ENCODE measurements around the gene RASSF4. TPM values are rescaled to one million over a fixed set of nuclear protein-coding genes. Genes with fewer than 3 reads are reported as not detected.

Gene RASSF4
- total and polyA plus RNA-seq, 2 experiments from 2014 or later = 2.1 to 2.3 TPM

GRCh38 chr10:45000138-45000751 lies 40.6 kb downstream of the RASSF4 start:
- Histone ChIP-seq H3K9ac (peak overlapping the region; percentile 92), H3K27ac (peak overlapping the region; percentile 93), H3K4me2 (ENCODE audit: unreplicated experiment) (peak overlapping the region; percentile 91), H3K36me3 (ENCODE audit: low read depth) (peaks cover 13% of the 10 kb centered on the region; the same call in 1 of the 2 replicates), H3K4me1 (ENCODE audit: insufficient read depth) (peaks cover 37% of the 10 kb centered on the region), H3K79me2 (ENCODE audit: insufficient read depth) (peaks cover 28% of the 10 kb centered on the region), H3K9me3 (ENCODE audit: low read depth) (no peaks in the 10 kb centered on the region), H3K4me3 (peak overlapping the region; percentile 73), H3K9me2 (ENCODE audit: insufficient read depth) (no peaks in the 10 kb centered on the region), H3F3A (ENCODE audit: insufficient read depth) (peaks cover 37% of the 10 kb centered on the region), H2AFZ (peak overlapping the region; percentile 77), H3K27me3 (replicated peaks; ENCODE audit: insufficient read depth) (no peaks in the 10 kb centered on the region), H4K20me1 (ENCODE audit: insufficient read depth) (no peaks in the 10 kb centered on the region)
- in situ Hi-C loops (cut with MboI) = no loop called here
- 5% methylated on average over 12 of the region's 12 CpGs for WGBS, 2 experiments (ENCODE audit: low coverage in 1 of 2, low lambda C conversion rate in 2 of 2, missing lambda C conversion rate in 2 of 2)
- TF ChIP-seq EZH2 (IDR thresholded peaks at IDR 0.05; ENCODE audit: insufficient read depth, poor library complexity, severe bottlenecking) (no peak), EZH2phosphoT487 (IDR thresholded peaks at IDR 0.05; ENCODE audit: insufficient read depth, low read depth) (no peak)
- DNase-seq = peak; percentile 95

GRCh38 chr10:45000752-45001380 lies 41.3 kb downstream of the RASSF4 start, which contains the start of gene ZNF22:
TSS of gene ZNF22 (plus strand) at chr10:45000923. CDS start at chr10:45003369, 2,446 bp downstream.
- Histone ChIP-seq H3F3A (ENCODE audit: insufficient read depth) (peaks cover 31% of the 10 kb centered on the region), H3K4me3 (peak within 1 kb of the TSS; percentile 73), H3K36me3 (ENCODE audit: low read depth) (peaks cover 13% of the 10 kb centered on the region; the same call in 1 of the 2 replicates), H3K9me3 (ENCODE audit: low read depth) (no peaks in the 10 kb centered on the region), H3K9me2 (ENCODE audit: insufficient read depth) (no peaks in the 10 kb centered on the region), H3K9ac (peak within 1 kb of the TSS; percentile 92), H3K27me3 (replicated peaks; ENCODE audit: insufficient read depth) (no peaks in the 10 kb centered on the region), H3K4me2 (ENCODE audit: unreplicated experiment) (peak within 1 kb of the TSS; percentile 91), H3K79me2 (ENCODE audit: insufficient read depth) (peaks cover 28% of the 10 kb centered on the region), H3K4me1 (ENCODE audit: insufficient read depth) (peaks cover 31% of the 10 kb centered on the region), H2AFZ (peak within 1 kb of the TSS; percentile 77), H4K20me1 (ENCODE audit: insufficient read depth) (no peaks in the 10 kb centered on the region), H3K27ac (peak within 1 kb of the TSS; percentile 93)
- in situ Hi-C loops (cut with MboI) = no loop called here
- TF ChIP-seq EZH2 (IDR thresholded peaks at IDR 0.05; ENCODE audit: insufficient read depth, poor library complexity, severe bottlenecking) = no peak
- TF ChIP-seq EZH2phosphoT487 (IDR thresholded peaks at IDR 0.05; ENCODE audit: insufficient read depth, low read depth) = no peak
- DNase-seq = peak; percentile 87
- WGBS, 2 experiments (ENCODE audit: low coverage in 1 of 2, low lambda C conversion rate in 2 of 2, missing lambda C conversion rate in 2 of 2) = 0 to 1% methylated on average over 53 to 73 of the region's 79 CpGs

GRCh38 chr10:45001381-45002148 lies 42.0 kb downstream of the RASSF4 start:
- peak overlapping the region; percentile 73 for H3K4me3 ChIP-seq
- peak overlapping the region; percentile 71 for H2AFZ ChIP-seq
- H4K20me1 ChIP-seq (ENCODE audit: insufficient read depth) = no peaks in the 10 kb centered on the region
- peaks cover 13% of the 10 kb centered on the region; the same call in 1 of the 2 replicates for H3K36me3 ChIP-seq (ENCODE audit: low read depth)
- TF ChIP-seq EZH2 (IDR thresholded peaks at IDR 0.05; ENCODE audit: insufficient read depth, poor library complexity, severe bottlenecking) (no peak), EZH2phosphoT487 (IDR thresholded peaks at IDR 0.05; ENCODE audit: insufficient read depth, low read depth) (no peak)
- peak; percentile 82 for DNase-seq
- H3K27me3 ChIP-seq (replicated peaks; ENCODE audit: insufficient read depth) = no peaks in the 10 kb centered on the region
- no peaks in the 10 kb centered on the region for H3K9me3 ChIP-seq (ENCODE audit: low read depth)
- H3F3A ChIP-seq (ENCODE audit: insufficient read depth) = peaks cover 27% of the 10 kb centered on the region
- WGBS, 2 experiments (ENCODE audit: low coverage in 1 of 2, low lambda C conversion rate in 2 of 2, missing lambda C conversion rate in 2 of 2) = 16 to 18% methylated on average over 13 of the region's 13 CpGs
- no peaks in the 10 kb centered on the region for H3K9me2 ChIP-seq (ENCODE audit: insufficient read depth)
- peaks cover 24% of the 10 kb centered on the region for H3K4me1 ChIP-seq (ENCODE audit: insufficient read depth)
- in situ Hi-C loops (cut with MboI) = no loop called here
- H3K9ac ChIP-seq = peak overlapping the region; percentile 92
- H3K27ac ChIP-seq = peak overlapping the region; percentile 93
- H3K4me2 ChIP-seq (ENCODE audit: unreplicated experiment) = peak overlapping the region; percentile 91
- peaks cover 28% of the 10 kb centered on the region for H3K79me2 ChIP-seq (ENCODE audit: insufficient read depth)

GRCh38 chr10:45003432-45004000 lies 43.9 kb downstream of the RASSF4 start:
- no peak overlapping the region for H3K4me3 ChIP-seq
- no peaks in the 10 kb centered on the region for H4K20me1 ChIP-seq (ENCODE audit: insufficient read depth)
- no peaks in the 10 kb centered on the region for H3K9me3 ChIP-seq (ENCODE audit: low read depth)
- H3K79me2 ChIP-seq (ENCODE audit: insufficient read depth) = peaks cover 28% of the 10 kb centered on the region
- no peaks in the 10 kb centered on the region for H3K27me3 ChIP-seq (replicated peaks; ENCODE audit: insufficient read depth)
- H3K9me2 ChIP-seq (ENCODE audit: insufficient read depth) = no peaks in the 10 kb centered on the region
- H3K9ac ChIP-seq = no peak overlapping the region
- DNase-seq = no peak
- H3K27ac ChIP-seq = no peak overlapping the region
- WGBS, 2 experiments (ENCODE audit: low coverage in 1 of 2, low lambda C conversion rate in 2 of 2, missing lambda C conversion rate in 2 of 2) = 97 to 99% methylated on average over 10 of the region's 10 CpGs
- no peak overlapping the region for H3K4me2 ChIP-seq (ENCODE audit: unreplicated experiment)
- H3K4me1 ChIP-seq (ENCODE audit: insufficient read depth) = peaks cover 24% of the 10 kb centered on the region
- peaks cover 13% of the 10 kb centered on the region; the same call in 1 of the 2 replicates for H3K36me3 ChIP-seq (ENCODE audit: low read depth)
- in situ Hi-C loops (cut with MboI) = no loop called here
- H3F3A ChIP-seq (ENCODE audit: insufficient read depth) = peaks cover 35% of the 10 kb centered on the region
- H2AFZ ChIP-seq = no peak overlapping the region
- TF ChIP-seq EZH2phosphoT487 (IDR thresholded peaks at IDR 0.05; ENCODE audit: insufficient read depth, low read depth) = no peak
- no peak for TF ChIP-seq EZH2 (IDR thresholded peaks at IDR 0.05; ENCODE audit: insufficient read depth, poor library complexity, severe bottlenecking)
